ENCODE measurements around the gene CALHM5. TPM values are rescaled to one million over a fixed set of nuclear protein-coding genes. Genes with fewer than 3 reads are reported as not detected.

Gene CALHM5
- total RNA-seq, 1 experiment from 2014 or later: 1.1 TPM

- peak overlapping the region; percentile 54 for H3K4me3 Mint-ChIP-seq (ENCODE audit: unreplicated experiment)
These were observed 696 bp downstream of the CALHM5 start for GRCh38 chr6:116512111-116512559.

GRCh38 chr6:116512734-116513133 lies 1.3 kb downstream of the CALHM5 start:
- no peak overlapping the region for H3K27ac Mint-ChIP-seq (ENCODE audit: unreplicated experiment)
- no peak for DNase-seq
- Histone ChIP-seq H3K27me3 (replicated peaks; ENCODE audit: control insufficient read depth, insufficient read depth, low read length) (no peaks in the 10 kb centered on the region), H3K9me3 (peaks cover 5% of the 10 kb centered on the region; the same call in 1 of the 2 replicates), H3K36me3 (ENCODE audit: control insufficient read depth, insufficient read depth, low read length) (no peaks in the 10 kb centered on the region), H3K4me3 (ENCODE audit: low read depth, low read length) (no peak overlapping the region), H3K4me1 (0 out of 2 replicates have a peak, but pooled peaks cover 6% of the 10 kb centered on the region)
- POLR2A ChIA-PET: no interaction called here
- H3K36me3 Mint-ChIP-seq (ENCODE audit: insufficient read depth, unreplicated experiment): no peaks in the 10 kb centered on the region
- H3K9me3 Mint-ChIP-seq (ENCODE audit: unreplicated experiment): no peaks in the 10 kb centered on the region
- CTCF ChIA-PET: interaction anchor here (0.6 to 0.7 kb wide), 2 partner anchors 244 to 262 kb away, joined by 3 to 9 read pairs; no protein-coding TSS in a partner anchor
- peak overlapping the region; percentile 54 for H3K4me3 Mint-ChIP-seq (ENCODE audit: unreplicated experiment)
- H3K4me1 Mint-ChIP-seq (ENCODE audit: low read depth, unreplicated experiment): peaks cover 11% of the 10 kb centered on the region
- H3K27me3 Mint-ChIP-seq (ENCODE audit: insufficient read depth, unreplicated experiment): no peaks in the 10 kb centered on the region
- intact Hi-C loops (cut with micrococcal nuclease; ENCODE audit: unreplicated experiment): loop anchor here (5.0 kb wide), 1 partner anchor 225 kb away; no protein-coding TSS in a partner anchor
- no TSS peak for BruUV-seq (replicated peaks)
- no peak for TF ChIP-seq CTCF (IDR thresholded peaks at IDR 0.05; ENCODE audit: insufficient read depth in 1 of 2, low read depth in 1 of 2, low read length in 1 of 2, severe bottlenecking in 1 of 2, unreplicated experiment in 1 of 2)

More at GRCh38 chr6:116512111-116512559, 696 bp downstream of the CALHM5 start:
- Mint-ChIP-seq H3K9me3 (ENCODE audit: unreplicated experiment) (no peaks in the 10 kb centered on the region), H3K36me3 (ENCODE audit: insufficient read depth, unreplicated experiment) (no peaks in the 10 kb centered on the region), H3K27me3 (ENCODE audit: insufficient read depth, unreplicated experiment) (no peaks in the 10 kb centered on the region), H3K27ac (ENCODE audit: unreplicated experiment) (peak overlapping the region; percentile 61), H3K4me1 (ENCODE audit: low read depth, unreplicated experiment) (peaks cover 11% of the 10 kb centered on the region)
- H3K36me3 ChIP-seq (ENCODE audit: control insufficient read depth, insufficient read depth, low read length): no peaks in the 10 kb centered on the region
- DNase-seq: no peak
- BruUV-seq (replicated peaks): no TSS peak
- H3K9me3 ChIP-seq: peaks cover 5% of the 10 kb centered on the region; the same call in 1 of the 2 replicates
- POLR2A ChIA-PET: interaction anchor here (0.6 to 1.0 kb wide), 2 partner anchors 18 to 59 kb away, joined by 3 to 4 read pairs; partner anchors contain the start of gene RWDD1
- H3K4me1 ChIP-seq: 0 out of 2 replicates have a peak, but pooled peaks cover 6% of the 10 kb centered on the region
- TF ChIP-seq CTCF (IDR thresholded peaks at IDR 0.05; ENCODE audit: insufficient read depth in 1 of 2, low read depth in 1 of 2, low read length in 1 of 2, severe bottlenecking in 1 of 2, unreplicated experiment in 1 of 2): no peak
- intact Hi-C loops (cut with micrococcal nuclease; ENCODE audit: unreplicated experiment): loop anchor here (5.0 kb wide), 1 partner anchor 225 kb away; no protein-coding TSS in a partner anchor
- no peaks in the 10 kb centered on the region for H3K27me3 ChIP-seq (replicated peaks; ENCODE audit: control insufficient read depth, insufficient read depth, low read length)
- CTCF ChIA-PET: interaction anchor here (0.6 to 1.2 kb wide), 16 partner anchors 10 to 259 kb away, joined by 3 to 14 read pairs (median 4); partner anchors contain the start of genes RSPH4A, RWDD1 and TSPYL4
- H3K4me3 ChIP-seq (ENCODE audit: low read depth, low read length): no peak overlapping the region

- intact Hi-C loops (cut with micrococcal nuclease; ENCODE audit: unreplicated experiment): loop anchor here (5.0 kb wide), 1 partner anchor 226 kb away; no protein-coding TSS in a partner anchor
- Histone ChIP-seq H3K9me3 (peaks cover 5% of the 10 kb centered on the region; the same call in 1 of the 2 replicates), H3K4me3 (ENCODE audit: low read depth, low read length) (no peak overlapping the region), H3K4me1 (0 out of 2 replicates have a peak, but pooled peaks cover 6% of the 10 kb centered on the region), H3K36me3 (ENCODE audit: control insufficient read depth, insufficient read depth, low read length) (no peaks in the 10 kb centered on the region), H3K27me3 (replicated peaks; ENCODE audit: control insufficient read depth, insufficient read depth, low read length) (no peaks in the 10 kb centered on the region)
- DNase-seq: no peak
- H3K36me3 Mint-ChIP-seq (ENCODE audit: insufficient read depth, unreplicated experiment): no peaks in the 10 kb centered on the region
- no TSS peak for BruUV-seq (replicated peaks)
- H3K4me1 Mint-ChIP-seq (ENCODE audit: low read depth, unreplicated experiment): peaks cover 11% of the 10 kb centered on the region
- TF ChIP-seq CTCF (IDR thresholded peaks at IDR 0.05; ENCODE audit: insufficient read depth in 1 of 2, low read depth in 1 of 2, low read length in 1 of 2, severe bottlenecking in 1 of 2, unreplicated experiment in 1 of 2): no peak
- H3K27ac Mint-ChIP-seq (ENCODE audit: unreplicated experiment): no peak overlapping the region
- ChIA-PET POLR2A (no interaction called here), CTCF (no interaction called here)
- peak overlapping the region; percentile 56 for H3K4me3 Mint-ChIP-seq (ENCODE audit: unreplicated experiment)
- no peaks in the 10 kb centered on the region for H3K9me3 Mint-ChIP-seq (ENCODE audit: unreplicated experiment)
- no peaks in the 10 kb centered on the region for H3K27me3 Mint-ChIP-seq (ENCODE audit: insufficient read depth, unreplicated experiment)
These were observed 1.9 kb downstream of the CALHM5 start for GRCh38 chr6:116513224-116513875.
